Measurements from ENCODE around the gene SNX25.

DNA sequence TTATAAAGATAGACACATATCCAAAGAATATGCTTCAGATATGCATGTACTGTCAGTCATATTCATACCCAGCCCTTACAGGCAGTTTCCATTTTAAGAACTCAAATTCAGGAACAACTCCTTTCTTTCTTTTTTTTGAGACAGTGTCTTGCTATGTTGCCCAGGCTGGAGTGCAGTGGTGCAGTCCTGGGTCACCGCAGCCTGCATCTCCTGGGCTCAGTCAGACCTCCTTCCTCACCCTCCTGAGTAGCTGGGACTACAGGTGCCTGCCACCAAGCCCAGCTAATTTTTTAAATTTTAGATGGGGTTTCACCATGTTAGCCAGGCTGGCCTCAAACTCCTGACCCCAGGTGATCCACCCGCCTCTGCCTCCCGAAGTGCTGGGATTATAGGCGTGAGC is 34.5 kb downstream of the SNX25 start:
- TF ChIP-seq, protein P1, sequence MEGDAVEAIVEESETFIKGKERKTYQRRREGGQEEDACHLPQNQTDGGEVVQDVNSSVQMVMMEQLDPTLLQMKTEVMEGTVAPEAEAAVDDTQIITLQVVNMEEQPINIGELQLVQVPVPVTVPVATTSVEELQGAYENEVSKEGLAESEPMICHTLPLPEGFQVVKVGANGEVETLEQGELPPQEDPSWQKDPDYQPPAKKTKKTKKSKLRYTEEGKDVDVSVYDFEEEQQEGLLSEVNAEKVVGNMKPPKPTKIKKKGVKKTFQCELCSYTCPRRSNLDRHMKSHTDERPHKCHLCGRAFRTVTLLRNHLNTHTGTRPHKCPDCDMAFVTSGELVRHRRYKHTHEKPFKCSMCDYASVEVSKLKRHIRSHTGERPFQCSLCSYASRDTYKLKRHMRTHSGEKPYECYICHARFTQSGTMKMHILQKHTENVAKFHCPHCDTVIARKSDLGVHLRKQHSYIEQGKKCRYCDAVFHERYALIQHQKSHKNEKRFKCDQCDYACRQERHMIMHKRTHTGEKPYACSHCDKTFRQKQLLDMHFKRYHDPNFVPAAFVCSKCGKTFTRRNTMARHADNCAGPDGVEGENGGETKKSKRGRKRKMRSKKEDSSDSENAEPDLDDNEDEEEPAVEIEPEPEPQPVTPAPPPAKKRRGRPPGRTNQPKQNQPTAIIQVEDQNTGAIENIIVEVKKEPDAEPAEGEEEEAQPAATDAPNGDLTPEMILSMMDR (IDR thresholded peaks at IDR 0.05), result no peak
- no peak for TF ChIP-seq POLR2A (IDR thresholded peaks at IDR 0.05)

Measured in stomach (tissue), 4 donors.